NT2/D1 (cell line): ENCODE data around the gene HAPSTR1.

Experiments used
- SUZ12 ChIP-seq: IDR thresholded peaks from 2 replicates; pipeline ENCODE4 v1.6.1; 2011; ENCODE audit not compliant: insufficient read length, insufficient read depth; ENCODE audit errors: extremely low read depth
- YY1 ChIP-seq: IDR thresholded peaks from 2 replicates; pipeline ENCODE4 v1.6.1; 2011; ENCODE audit not compliant: insufficient read length, insufficient read depth
- ZNF274 ChIP-seq: IDR thresholded peaks from 2 replicates; pipeline ENCODE4 v1.6.1; 2011; ENCODE audit warnings: mild to moderate bottlenecking, low read depth, low read length

DNA sequence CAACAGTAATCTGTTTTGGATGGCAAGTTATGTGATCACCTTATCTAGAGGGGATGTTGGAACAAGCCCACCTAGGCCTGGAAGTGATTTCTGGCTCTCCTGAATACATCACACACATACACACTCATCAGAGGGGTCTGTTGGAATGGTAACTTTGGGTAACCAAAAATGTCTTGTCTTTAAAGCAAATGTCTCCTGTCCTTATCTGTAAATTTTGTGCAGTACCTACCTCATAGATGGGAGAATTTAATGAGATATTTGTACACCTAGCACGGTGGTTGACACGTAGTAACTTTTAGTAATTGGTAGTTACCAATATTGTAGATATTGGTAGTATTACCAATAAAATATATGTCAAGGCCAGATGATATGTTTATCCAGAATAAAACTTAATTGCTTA is 24.7 kb downstream of the HAPSTR1 start:
- TF ChIP-seq ZNF274: no peak
- TF ChIP-seq YY1: no peak
- no peak for TF ChIP-seq SUZ12
